ENCODE data around the gene LYPLA2.
A peak's percentile ranks its signal among the peaks of the same experiment; 100 is the strongest.
"Not testable (repeated sequence)": the region's sequence is repeated elsewhere in the genome, so short reads cannot be mapped to it uniquely, and the experiment has no call there.

The LYPLA2 gene

GRCh38 chr1:23793018-23793781 lies 2.3 kb downstream of the LYPLA2 start:
- peak; percentile 34 for DNase-seq (ENCODE audit: low read depth)
- TF ChIP-seq, protein P1, sequence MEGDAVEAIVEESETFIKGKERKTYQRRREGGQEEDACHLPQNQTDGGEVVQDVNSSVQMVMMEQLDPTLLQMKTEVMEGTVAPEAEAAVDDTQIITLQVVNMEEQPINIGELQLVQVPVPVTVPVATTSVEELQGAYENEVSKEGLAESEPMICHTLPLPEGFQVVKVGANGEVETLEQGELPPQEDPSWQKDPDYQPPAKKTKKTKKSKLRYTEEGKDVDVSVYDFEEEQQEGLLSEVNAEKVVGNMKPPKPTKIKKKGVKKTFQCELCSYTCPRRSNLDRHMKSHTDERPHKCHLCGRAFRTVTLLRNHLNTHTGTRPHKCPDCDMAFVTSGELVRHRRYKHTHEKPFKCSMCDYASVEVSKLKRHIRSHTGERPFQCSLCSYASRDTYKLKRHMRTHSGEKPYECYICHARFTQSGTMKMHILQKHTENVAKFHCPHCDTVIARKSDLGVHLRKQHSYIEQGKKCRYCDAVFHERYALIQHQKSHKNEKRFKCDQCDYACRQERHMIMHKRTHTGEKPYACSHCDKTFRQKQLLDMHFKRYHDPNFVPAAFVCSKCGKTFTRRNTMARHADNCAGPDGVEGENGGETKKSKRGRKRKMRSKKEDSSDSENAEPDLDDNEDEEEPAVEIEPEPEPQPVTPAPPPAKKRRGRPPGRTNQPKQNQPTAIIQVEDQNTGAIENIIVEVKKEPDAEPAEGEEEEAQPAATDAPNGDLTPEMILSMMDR (conservative IDR thresholded peaks at IDR 0.05; ENCODE audit: low read length), result no peak
- no peak overlapping the region for H3K4me3 ChIP-seq (ENCODE audit: low read length)

DNA sequence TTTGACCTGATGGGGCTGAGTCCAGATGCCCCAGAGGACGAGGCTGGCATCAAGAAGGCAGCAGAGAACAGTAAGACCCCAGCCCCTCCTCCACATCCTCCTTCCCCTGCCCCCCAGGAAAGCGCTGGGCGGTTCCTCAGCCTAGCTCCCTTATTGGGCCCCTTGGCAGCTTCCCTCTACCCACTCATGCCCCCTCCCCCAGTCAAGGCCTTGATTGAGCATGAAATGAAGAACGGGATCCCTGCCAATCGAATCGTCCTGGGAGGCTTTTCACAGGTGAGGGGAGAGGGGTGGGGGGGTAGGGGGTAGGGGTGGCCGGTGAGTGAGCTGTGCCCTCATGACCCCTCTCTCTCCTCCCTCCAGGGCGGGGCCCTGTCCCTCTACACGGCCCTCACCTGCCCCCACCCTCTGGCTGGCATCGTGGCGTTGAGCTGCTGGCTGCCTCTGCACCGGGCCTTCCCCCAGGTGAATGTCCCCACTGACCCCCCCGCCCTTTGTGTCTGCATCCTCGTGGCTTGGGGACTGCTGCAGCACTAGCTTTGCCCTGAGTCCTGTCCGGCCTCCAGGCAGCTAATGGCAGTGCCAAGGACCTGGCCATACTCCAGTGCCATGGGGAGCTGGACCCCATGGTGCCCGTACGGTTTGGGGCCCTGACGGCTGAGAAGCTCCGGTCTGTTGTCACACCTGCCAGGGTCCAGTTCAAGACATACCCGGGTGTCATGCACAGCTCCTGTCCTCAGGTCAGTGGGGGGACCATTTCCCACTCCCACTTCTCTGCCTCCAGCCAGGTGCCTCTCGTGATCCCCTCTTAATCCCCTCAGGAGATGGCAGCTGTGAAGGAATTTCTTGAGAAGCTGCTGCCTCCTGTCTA lies 3.2 kb downstream of the LYPLA2 start:
- no peak for DNase-seq (ENCODE audit: low read depth)
- no peak overlapping the region for H3K4me3 ChIP-seq (ENCODE audit: low read length)
- TF ChIP-seq, protein P1 (conservative IDR thresholded peaks at IDR 0.05; ENCODE audit: low read length), result no peak

DNA sequence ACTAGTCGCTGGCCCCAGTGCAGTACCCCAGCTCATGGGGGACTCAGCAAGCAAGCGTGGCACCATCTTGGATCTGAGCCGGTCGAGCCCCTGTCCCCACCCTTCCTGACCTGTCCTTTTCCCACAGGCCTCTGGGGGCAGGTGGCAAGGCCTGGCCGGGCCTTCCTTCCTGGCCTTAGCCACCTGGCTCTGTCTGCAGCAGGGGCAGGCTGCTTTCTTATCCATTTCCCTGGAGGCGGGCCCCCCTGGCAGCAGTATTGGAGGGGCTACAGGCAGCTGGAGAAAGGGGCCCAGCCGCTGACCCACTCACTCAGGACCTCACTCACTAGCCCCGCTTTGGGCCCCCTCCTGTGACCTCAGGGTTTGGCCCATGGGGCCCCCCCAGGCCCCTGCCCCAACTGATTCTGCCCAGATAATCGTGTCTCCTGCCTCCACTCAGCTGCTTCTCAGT lies 3.8 kb downstream of the LYPLA2 start:
- not testable (repeated sequence) for H3K4me3 ChIP-seq (ENCODE audit: low read length); DNase-seq (ENCODE audit: low read depth)

DNA sequence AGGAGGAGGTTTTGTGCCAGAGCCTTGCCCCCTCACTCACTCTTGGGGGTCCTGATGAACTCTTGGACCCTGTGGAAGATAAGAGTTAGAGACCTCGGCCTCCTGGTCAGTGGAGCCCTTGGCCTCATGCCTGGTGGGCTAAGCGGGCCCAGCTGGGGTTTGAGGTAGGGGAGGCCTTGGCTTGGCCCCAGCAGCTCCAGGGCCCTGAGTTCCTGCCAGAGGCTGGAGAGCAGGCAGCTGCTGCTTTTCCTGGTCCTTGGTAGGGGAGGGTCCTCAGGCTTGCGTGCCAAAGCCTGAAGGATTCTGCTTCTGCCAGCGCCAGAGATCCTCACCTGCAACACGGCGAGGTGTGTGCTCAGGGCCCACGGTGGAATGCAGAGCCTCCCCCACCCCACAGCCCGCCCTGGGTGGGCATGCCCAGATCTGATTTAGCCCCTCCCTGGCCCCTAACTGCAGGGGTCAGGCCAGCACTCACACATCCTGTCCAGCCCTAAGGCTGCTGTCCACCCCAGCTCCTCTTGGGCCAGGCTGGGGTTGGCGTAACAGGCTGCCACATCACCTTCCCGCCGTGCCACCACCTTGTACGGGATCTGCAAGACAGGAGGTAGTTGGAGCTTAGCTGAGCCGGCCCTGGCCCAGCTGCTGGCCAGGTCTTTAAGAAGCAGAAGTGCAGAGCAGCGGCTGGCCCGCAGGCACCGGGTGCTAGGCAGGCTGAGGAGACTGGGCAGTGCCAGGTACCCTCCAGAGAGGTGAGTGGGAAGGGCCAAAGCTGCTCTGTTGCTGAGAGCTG lies 4.9 kb downstream of the LYPLA2 start:
- H3K4me3 ChIP-seq (ENCODE audit: low read length), result no peak overlapping the region
- TF ChIP-seq, protein P1 (conservative IDR thresholded peaks at IDR 0.05; ENCODE audit: low read length), result no peak
- DNase-seq (ENCODE audit: low read depth), result no peak

DNA sequence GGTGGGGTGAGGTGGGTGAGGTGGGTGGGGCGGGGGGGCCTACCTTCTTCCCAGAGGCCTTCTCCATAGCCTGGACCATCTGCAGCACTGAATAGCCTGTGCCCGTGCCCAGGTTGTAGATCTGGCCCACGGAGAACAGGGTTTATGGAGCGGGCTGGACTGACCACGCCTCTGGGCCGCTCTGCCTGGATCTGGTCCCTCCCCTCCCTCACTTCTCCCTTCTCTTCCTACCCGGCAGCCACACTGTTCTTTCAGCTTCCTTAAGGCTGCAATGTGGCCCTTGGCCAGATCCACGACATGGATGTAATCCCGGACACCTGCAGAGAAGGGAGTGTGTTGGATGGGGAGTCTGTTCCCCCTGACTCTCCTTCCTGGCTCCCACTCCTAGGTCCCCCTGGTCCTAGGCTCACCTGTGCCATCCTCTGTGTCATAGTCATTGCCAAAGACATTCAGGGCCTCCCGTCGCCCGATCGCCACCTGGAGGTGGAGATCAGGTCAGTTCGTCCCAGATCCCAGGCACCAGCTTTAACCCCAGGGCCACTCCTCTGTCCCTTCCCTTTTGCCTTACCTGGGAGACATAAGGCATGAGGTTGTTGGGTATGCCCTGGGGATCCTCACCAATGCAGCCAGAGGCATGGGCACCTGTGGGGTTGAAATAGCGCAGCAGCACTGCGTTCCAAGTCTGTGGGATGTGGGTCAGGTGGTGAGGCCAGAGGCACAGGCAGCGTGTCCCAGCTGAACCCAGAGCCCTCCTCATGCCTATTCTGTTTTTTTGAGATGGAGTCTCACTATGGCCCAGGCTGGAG lies 5.7 kb downstream of the LYPLA2 start:
- no peak overlapping the region for H3K4me3 ChIP-seq (ENCODE audit: low read length)
- DNase-seq (ENCODE audit: low read depth), result no peak
- TF ChIP-seq, protein P1 (conservative IDR thresholded peaks at IDR 0.05; ENCODE audit: low read length), result no peak

GRCh38 chr1:23797478-23798448 lies 6.8 kb downstream of the LYPLA2 start:
- TF ChIP-seq, protein P1 (conservative IDR thresholded peaks at IDR 0.05; ENCODE audit: low read length), result no peak
- DNase-seq (ENCODE audit: low read depth), result no peak
- H3K4me3 ChIP-seq (ENCODE audit: low read length), result no peak overlapping the region
